ENCODE measurements around the gene GPR42.

GPR42 gene

DNA sequence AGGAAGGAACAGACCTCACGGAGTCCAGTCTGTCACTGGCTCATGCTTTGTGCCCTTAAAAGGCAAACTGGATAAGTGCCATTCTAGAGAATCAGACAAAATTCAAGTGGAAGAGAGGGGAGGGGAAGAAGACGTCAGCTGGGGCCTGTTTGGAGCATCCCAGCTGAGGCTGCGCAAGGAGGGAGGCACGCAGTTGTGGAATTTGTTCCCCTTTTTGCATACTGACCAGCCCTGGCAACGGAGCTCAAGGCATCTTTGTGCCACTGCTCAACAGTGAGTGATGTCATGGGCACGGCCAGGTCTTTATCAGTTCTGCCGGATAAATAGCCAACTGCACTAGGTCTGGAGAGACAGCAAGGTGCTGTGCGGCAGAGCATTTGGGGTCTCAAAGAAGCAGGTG lies at the start of gene GPR42:
Gene GPR42, plus strand, starts transcription at position 347 of the 400 bp plus-strand sequence. CDS start 292 bp downstream, outside the sequence.
- DNase-seq: no peak

- no peak for DNase-seq
Observed at GRCh38 chr19:35321291-35321690, 49.6 kb upstream of the GPR42 start.

DNA sequence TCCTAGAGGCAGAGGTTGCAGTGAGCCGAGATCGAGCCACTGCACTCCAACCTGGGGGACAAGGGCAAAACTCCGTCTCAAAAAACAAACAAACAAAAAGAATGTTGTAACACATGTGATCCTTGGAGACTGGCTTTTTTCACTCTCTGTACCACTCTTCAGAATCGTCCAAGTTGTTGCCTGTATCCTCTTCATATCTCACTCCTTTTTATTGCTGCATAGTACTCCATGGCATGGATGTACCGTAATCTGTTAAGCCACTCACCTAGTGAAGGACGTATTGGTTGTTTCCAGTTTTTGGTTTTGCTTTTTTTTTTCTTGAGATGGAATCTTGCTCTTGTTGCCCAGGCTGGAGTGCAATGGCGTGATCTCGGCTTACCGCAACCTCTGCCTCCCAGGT lies 48.9 kb upstream of the GPR42 start:
- no peak for DNase-seq

- DNase-seq: no peak
Observed at GRCh38 chr19:35327642-35328041, 43.2 kb upstream of the GPR42 start.

DNA sequence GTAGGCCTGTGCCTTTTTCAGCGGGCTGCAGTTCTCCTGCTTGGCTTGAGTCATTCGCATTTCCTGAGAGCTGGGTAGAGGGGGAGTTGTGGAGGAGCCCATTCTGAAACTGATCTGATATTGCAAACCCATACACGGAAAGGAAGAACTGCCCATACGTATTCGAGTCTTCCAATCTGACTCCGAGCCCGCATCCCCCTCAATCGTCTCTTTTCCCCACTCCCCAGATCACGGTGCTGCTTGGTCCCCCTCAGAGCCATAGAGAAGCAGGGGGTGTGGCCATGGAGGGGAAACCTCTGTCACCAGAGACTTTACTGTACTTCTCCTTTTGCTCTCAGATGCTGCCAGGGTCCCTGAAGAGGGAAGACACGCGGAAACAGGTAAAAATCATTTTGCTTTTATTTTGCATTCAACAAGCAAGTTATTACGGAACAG lies 42.0 kb upstream of the GPR42 start, which contains the start of gene CD22:
Gene CD22, plus strand, starts transcription at position 337 of the 435 bp plus-strand sequence. CDS start 2,854 bp downstream, outside the sequence.
- no peak for DNase-seq

GRCh38 chr19:35329323-35329722 lies 41.5 kb upstream of the GPR42 start:
- no peak for DNase-seq

- no peak for DNase-seq
Observed at GRCh38 chr19:35330475-35330874, 40.4 kb upstream of the GPR42 start.

DNA sequence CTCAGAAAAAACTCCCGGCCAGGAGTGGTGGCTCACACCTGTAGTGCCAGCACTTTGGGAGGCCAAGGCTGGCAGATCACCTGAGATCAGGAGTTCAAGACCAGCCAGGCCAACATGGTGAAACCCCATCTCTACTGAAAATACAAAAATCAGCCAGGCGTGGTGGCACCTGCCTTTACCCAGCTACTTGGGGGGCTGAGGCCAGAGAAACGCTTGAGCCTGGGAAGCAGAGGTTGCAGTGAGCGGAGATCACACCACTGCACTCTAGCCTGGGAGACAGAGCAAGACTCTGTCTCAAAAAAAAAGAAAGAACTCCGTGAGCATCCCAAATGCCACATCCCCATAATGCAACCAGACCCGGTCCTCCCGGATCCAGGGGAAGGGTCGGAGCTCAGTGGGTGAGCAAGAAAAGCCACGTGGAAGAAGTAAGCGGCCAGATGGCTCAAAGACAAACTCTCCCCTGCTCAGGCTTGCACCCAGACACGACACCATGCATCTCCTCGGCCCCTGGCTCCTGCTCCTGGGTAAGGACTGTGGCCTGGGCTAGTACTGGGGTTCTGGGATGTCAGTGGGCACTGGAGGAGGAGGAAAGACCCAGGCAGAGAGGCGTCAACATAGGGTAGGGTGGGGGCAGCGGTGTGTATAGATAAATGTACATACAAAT lies 39.2 kb upstream of the GPR42 start:
- no peak for DNase-seq

DNA sequence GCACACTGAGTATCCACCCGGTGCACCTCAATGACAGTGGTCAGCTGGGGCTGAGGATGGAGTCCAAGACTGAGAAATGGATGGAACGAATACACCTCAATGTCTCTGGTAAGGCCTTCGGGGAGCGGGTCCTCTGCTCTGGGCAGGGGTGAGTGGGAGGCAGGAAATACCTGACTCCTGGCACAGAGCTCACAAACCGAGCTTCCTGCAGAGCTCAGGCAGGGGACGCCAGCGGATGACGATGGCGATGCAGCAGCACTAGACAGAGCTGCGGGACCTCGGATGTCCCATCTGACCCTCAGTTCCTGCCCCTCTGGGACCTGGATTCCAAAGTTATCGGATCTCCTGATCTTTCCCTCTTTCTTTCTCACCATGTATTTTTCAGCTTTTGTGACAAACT lies 38.1 kb upstream of the GPR42 start:
- DNase-seq: no peak

- DNase-seq: no peak
Observed at GRCh38 chr19:35334144-35334753, 36.6 kb upstream of the GPR42 start.

DNA sequence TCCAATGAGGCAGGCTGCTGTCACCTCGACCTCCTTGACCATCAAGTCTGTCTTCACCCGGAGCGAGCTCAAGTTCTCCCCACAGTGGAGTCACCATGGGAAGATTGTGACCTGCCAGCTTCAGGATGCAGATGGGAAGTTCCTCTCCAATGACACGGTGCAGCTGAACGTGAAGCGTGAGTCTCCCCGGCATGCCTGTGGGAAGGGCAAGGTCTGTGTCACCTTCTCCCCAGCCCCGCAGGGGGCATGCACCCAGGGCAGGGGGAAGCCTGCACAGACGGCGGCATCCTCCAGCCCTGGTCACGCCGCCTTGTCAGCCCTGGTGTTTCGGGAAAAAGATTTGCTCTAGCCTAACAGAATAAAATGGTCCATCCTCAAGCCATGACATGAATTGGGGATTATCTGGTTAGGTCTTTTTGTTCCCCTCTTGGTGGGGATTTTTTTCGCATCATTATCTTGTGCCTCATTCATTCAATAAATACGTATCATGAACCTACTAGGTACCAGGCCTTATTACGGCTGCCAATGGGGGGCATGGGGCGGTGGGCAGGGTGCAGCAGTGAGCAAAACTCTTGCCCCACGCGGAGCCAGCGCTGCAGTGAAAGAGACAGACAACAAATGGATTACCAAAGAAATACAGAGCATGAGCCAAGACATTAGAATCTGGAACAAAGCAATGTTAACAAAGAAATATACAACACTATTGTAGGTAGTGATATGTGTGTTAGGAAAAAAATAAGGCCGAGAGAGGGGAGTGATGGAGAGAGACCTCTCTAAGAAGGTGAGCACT lies 34.5 kb upstream of the GPR42 start:
- no peak for DNase-seq

DNA sequence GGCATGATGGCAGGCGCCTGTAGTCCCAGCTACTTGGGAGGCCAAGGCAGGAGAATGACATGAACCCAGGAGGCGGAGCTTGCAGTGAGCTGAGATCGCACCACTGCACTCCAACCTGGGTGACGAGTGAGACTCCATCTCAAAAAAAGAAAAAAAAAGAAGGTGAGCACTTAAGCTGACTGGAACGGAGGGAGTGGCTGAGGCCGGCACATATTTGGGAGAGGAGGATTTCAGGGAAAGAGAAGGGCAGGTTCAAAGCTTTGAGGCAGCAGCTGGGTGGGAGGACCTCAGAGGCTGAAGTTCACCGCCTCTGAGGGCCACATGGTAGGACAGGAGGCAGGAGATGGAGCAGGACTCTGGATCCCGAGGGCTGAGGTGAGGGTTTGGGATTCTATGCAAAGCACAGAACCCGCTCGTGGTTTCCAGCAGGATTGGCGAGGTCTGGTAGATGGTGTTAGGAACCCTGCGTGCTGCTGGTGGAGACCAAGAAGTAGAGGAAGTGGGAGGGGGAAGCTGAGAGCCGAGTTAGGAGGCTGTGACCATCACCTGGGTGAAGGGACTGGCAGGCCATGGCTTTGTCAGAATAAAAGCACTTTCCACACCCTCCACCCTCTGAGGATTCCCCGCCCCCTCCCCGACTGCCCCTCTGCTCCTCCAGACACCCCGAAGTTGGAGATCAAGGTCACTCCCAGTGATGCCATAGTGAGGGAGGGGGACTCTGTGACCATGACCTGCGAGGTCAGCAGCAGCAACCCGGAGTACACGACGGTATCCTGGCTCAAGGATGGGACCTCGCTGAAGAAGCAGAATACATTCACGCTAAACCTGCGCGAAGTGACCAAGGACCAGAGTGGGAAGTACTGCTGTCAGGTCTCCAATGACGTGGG lies 33.5 kb upstream of the GPR42 start:
- DNase-seq: no peak

- DNase-seq: no peak
Observed at GRCh38 chr19:35337984-35338296, 32.9 kb upstream of the GPR42 start.

GRCh38 chr19:35340431-35340830 lies 30.4 kb upstream of the GPR42 start:
- no peak for DNase-seq

DNA sequence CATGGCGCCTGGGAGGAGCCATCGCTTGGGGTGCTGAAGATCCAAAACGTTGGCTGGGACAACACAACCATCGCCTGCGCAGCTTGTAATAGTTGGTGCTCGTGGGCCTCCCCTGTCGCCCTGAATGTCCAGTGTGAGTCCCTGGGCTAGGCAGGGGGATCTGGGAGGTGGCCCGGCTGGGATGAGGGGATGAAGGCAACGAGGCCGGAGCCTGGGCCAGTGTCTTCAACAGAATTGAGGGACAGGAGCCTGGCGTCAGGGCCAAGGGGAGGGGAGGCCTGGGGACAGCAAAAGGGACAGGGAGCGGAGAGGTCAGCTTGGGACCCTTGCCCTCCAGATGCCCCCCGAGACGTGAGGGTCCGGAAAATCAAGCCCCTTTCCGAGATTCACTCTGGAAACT lies 29.9 kb upstream of the GPR42 start:
- no peak for DNase-seq

DNA sequence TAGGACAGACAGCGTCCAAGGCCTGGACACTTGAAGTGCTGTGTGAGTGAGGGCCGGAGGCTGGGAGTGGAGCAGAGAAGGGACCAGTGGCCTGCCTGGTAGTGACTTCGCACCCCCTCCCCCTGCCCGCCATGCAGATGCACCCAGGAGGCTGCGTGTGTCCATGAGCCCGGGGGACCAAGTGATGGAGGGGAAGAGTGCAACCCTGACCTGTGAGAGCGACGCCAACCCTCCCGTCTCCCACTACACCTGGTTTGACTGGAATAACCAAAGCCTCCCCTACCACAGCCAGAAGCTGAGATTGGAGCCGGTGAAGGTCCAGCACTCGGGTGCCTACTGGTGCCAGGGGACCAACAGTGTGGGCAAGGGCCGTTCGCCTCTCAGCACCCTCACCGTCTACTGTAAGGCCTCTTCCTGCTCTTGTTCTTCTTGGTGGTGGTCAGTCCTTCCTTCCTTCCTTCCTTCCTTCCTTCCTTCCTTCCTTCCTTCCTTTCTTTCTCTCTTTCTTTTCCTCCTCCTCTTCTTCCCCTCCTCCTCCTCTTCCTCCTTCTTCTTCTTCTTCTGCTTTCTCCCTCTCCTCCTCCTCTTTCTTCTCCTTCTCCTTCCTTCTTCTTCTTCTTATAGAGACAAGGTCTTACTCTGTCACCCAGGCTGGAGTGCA lies 29.2 kb upstream of the GPR42 start:
- no peak for DNase-seq

DNA sequence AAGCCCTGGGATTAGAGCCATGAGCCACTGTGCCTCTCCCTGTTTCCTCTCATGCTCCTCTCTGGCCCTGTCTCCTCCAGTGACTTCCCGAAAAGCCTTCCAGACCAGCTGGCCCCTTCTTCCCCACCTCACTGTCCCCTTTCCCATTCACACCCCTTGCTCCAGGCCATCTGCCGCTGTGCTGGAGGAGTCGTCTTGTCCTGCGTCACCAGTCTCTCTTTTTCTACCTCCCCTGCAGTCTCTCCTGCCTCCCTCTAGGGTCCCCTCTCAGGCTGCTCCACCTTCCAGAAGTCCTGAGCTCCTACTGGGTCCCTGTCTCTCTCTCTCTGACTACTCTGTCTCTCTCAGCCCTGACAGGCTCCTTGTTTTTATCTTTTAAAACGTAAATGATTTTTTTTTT lies 28.4 kb upstream of the GPR42 start:
- DNase-seq: no peak

GRCh38 chr19:35344511-35345031 lies 26.3 kb upstream of the GPR42 start:
- no peak for DNase-seq

GRCh38 chr19:35345671-35346111 lies 25.2 kb upstream of the GPR42 start:
- DNase-seq: no peak

- DNase-seq: peak; percentile 62 to 71
Observed at GRCh38 chr19:35346193-35347052, 24.4 kb upstream of the GPR42 start.

Data from activated CD4-positive, alpha-beta T cell treated with anti-CD3 and anti-CD28 coated beads, Interleukin-2, amount 50 U/mL, for 4 hours (primary cell).